ENCODE results near the gene RAB24. TPM values are rescaled to one million over a fixed set of nuclear protein-coding genes. Genes with fewer than 3 reads are reported as not detected.

Gene RAB24
- 46.7 and 50.8 TPM in 2 replicates for total RNA-seq (2014; rRNA removed; shearing (Covaris generic))

GRCh38 chr5:177303121-177303924 is at the start of gene RAB24, which contains the start of gene PRELID1:
TSS of gene RAB24 (minus strand) at chr5:177303719. CDS start at chr5:177303288, 431 bp downstream.
TSS of gene PRELID1 (plus strand) at chr5:177303799. CDS start at chr5:177303986, 187 bp downstream.

GRCh38 chr5:177351392-177352329 is 48.1 kb upstream of the RAB24 start, which contains the start of gene LMAN2:
TSS of gene LMAN2 (minus strand) at chr5:177351668. CDS start at chr5:177351647, 21 bp downstream.

GRCh38 chr5:177311723-177312648 is 8.5 kb upstream of the RAB24 start, which contains the start of gene MXD3:
TSS of gene MXD3 (minus strand) at chr5:177311898. CDS start at chr5:177311830, 68 bp downstream.

Other genes starting within 250 kb of the RAB24 start
- 9.3 and 10.5 TPM in 2 replicates for gene FGFR4, start 216.8 kb downstream of the RAB24 start, total RNA-seq (2014; rRNA removed; shearing (Covaris generic))
- 49.3 and 60.0 TPM in 2 replicates for gene NSD1, start 169.9 kb downstream of the RAB24 start, total RNA-seq (2014; rRNA removed; shearing (Covaris generic))
- 332 and 346 TPM in 2 replicates for gene PRELID1, start 80 bp upstream of the RAB24 start, total RNA-seq (2014; rRNA removed; shearing (Covaris generic))
- gene MXD3, start 8.2 kb upstream of the RAB24 start, total RNA-seq (2014; rRNA removed; shearing (Covaris generic)): 38.9 and 51.6 TPM in 2 replicates
- 178 and 261 TPM in 2 replicates for gene LMAN2, start 47.9 kb upstream of the RAB24 start, total RNA-seq (2014; rRNA removed; shearing (Covaris generic))
- gene RGS14, start 54.2 kb upstream of the RAB24 start, total RNA-seq (2014; rRNA removed; shearing (Covaris generic)): 9.8 and 14.0 TPM in 2 replicates
- gene SLC34A1, start 80.7 kb upstream of the RAB24 start, total RNA-seq (2014; rRNA removed; shearing (Covaris generic)): 0.34 and 0.61 TPM in 2 replicates
- gene PFN3, start 96.9 kb upstream of the RAB24 start, total RNA-seq (2014; rRNA removed; shearing (Covaris generic)): not detected in 2 replicates
- 5.4 and 5.5 TPM in 2 replicates for gene F12, start 105.8 kb upstream of the RAB24 start, total RNA-seq (2014; rRNA removed; shearing (Covaris generic))
- gene GRK6, start 123.0 kb upstream of the RAB24 start, total RNA-seq (2014; rRNA removed; shearing (Covaris generic)): 38.4 and 42.5 TPM in 2 replicates
- gene PRR7, start 143.1 kb upstream of the RAB24 start, total RNA-seq (2014; rRNA removed; shearing (Covaris generic)): 41.0 and 48.8 TPM in 2 replicates
- 103 and 122 TPM in 2 replicates for gene DBN1, start 169.9 kb upstream of the RAB24 start, total RNA-seq (2014; rRNA removed; shearing (Covaris generic))
- gene PDLIM7, start 193.9 kb upstream of the RAB24 start, total RNA-seq (2014; rRNA removed; shearing (Covaris generic)): 162 and 184 TPM in 2 replicates
- 2.3 and 3.1 TPM in 2 replicates for gene DOK3, start 206.1 kb upstream of the RAB24 start, total RNA-seq (2014; rRNA removed; shearing (Covaris generic))
- 157 and 168 TPM in 2 replicates for gene DDX41, start 213.2 kb upstream of the RAB24 start, total RNA-seq (2014; rRNA removed; shearing (Covaris generic))